HG03066 (cell line): Measurements from ENCODE around the gene CPNE4.
"Not testable (repeated sequence)": the region's sequence is repeated elsewhere in the genome, so short reads cannot be mapped to it uniquely, and the experiment has no call there.

Experiments used
- ATAC-seq: cut with Tn5 transposase; IDR thresholded peaks from one replicate; pipeline ENCODE4 v1.9.1; 2021; ENCODE audit warnings: low read depth; ENCODE audit not compliant: unreplicated experiment

CPNE4 gene

DNA sequence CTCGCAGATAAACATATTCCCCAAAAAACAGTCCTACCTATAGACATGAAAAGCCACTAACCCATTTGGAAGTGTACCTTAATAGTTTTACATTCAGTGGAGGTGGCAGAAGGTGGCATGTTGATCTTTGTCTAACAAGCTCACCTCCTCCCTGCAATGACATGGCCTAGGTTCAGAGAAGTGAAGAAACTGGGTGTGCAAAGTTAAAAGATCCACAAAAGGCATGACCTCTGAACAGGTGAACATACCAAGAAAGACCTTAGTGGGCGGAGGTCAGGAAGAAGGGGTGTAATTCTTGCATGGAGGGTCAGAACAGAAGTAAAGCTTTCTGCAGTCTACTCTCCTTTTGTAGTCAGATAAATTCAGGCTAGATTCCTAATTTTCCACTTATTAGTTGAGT is 532.9 kb downstream of the CPNE4 start:
- no peak for ATAC-seq

GRCh38 chr3:131494706-131495105 is 540.1 kb downstream of the CPNE4 start:
- no peak for ATAC-seq

GRCh38 chr3:131491775-131492174 is 543.0 kb downstream of the CPNE4 start:
- no peak for ATAC-seq

DNA sequence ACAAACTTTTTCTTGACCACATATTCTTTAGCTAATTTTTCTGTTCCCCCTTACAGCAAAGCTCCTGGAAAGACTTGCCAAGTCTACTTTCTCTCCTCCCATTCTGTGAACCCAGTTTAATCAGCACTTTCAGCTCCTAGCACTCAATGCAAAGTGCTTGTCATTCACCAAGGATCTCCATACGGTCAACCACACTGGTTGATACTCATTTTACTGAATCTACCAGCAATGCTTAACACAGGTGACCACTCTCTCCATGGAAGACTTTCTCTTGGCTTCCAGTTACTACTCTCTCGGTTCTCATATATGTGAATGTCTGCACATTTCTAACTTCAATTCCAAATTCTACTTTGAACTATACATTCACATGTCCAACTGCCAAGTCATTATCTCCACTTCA is 543.7 kb downstream of the CPNE4 start:
- ATAC-seq = no peak

- not testable (repeated sequence) for ATAC-seq
Measured at GRCh38 chr3:131486545-131486944, 548.3 kb downstream of the CPNE4 start.

GRCh38 chr3:131485119-131485518 is 549.7 kb downstream of the CPNE4 start:
- no peak for ATAC-seq

GRCh38 chr3:131484496-131485111 is 550.2 kb downstream of the CPNE4 start:
- ATAC-seq = no peak
